Fibroblast of gingiva (primary cell): ENCODE data around the gene GAGE10.

Experiments
- DNase-seq: peaks from one replicate; pipeline ENCODE4 v3.0.0-alpha.2; 2011; ENCODE audit warnings: low read depth

GAGE10 gene, protein sequence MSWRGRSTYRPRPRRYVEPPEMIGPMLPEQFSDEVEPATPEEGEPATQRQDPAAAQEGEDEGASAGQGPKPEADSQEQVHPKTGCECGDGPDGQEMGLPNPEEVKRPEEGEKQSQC

DNA sequence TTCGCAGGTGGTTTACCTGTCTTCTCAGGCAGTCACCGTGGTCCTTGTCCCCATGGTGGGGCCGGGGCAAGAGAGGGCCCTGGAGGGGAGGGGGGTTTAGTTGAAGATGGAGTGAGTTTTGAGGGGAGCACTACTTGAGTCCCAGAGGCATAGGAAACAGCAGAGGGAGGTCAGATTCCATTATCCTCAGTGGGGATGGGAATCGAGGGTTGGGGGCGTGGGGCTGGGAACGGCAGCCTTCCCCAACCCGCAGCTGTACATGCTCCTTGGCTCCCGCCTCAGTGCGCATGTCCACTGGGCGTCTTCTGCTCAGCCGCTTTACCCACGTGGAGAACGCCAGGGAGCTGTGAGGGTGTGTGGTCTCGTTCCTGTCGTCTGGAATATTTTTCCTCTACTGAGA, at the start of gene GAGE10:
GAGE10 (plus strand) TSS at position 301 of the 400 bp plus-strand sequence. CDS start 1,214 bp downstream, outside the sequence.
- no peak for DNase-seq

GRCh38 chrX:49254639-49255038, 48.8 kb upstream of the GAGE10 start:
- no peak for DNase-seq

GRCh38 chrX:49256268-49256995, 47.0 kb upstream of the GAGE10 start:
- DNase-seq = no peak

- no peak for DNase-seq
Observed at GRCh38 chrX:49257074-49257790, 46.2 kb upstream of the GAGE10 start.

DNA sequence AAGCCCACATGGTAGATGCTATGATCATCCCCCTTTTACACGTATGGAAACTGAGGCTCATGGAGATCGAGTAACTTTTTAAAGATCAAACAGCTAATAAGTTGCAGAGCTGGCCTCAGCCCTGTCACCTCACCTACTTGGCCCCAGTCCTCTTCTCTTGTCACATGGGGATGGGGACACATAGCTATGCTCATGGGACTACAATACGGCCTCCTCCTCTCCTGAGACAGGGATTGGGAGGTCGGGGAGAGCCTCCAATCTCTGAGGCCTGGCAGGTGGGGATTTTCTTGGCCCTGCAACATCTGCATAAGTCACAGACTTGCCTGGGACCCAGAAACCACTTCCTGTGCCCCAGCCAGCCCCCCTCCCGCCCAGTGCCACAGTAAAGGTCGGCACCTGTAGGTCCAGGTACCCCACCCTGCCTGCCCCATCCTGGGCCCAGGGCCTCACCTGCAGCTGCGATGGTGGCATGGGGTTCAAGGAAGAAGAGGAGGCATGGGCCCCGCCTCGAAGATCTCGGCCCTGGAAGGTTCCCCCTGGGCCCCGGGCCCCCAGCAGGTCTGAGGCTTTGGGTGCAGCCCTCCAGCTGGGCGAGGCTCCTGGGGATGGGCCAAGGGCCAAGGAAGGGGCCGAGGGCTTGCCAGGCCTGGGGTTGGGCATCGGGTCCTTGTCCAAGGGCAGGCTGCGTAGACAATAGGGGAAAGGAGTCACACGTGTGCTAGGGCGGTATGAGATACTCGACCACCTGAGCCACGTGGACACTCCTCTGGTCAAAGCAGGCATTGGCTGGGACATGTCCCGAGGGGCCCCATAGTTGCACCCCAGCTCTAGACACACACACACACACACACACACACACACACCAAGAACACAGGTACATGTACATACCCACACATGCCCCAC, 45.3 kb upstream of the GAGE10 start:
- DNase-seq = no peak

DNA sequence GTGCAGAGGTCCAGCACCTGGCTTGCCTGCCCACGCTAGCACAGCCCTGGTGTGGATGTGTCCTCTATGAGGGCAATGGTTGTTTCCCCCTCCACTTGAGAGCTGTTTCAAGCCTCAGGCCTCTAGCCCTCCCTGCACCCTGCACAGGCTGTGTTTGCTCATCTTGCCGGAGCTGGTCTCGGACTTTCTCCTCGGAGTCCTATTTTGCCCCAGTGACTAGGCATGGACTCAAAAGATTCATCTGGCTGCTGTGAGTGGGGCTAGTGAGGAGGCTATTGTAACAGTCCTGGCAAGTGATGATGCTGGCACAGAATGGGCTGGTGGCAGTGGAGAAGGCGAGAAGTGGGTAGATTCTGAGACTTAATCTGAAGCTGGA, 44.7 kb upstream of the GAGE10 start:
- no peak for DNase-seq

GRCh38 chrX:49260221-49260985, 43.0 kb upstream of the GAGE10 start:
- no peak for DNase-seq

DNA sequence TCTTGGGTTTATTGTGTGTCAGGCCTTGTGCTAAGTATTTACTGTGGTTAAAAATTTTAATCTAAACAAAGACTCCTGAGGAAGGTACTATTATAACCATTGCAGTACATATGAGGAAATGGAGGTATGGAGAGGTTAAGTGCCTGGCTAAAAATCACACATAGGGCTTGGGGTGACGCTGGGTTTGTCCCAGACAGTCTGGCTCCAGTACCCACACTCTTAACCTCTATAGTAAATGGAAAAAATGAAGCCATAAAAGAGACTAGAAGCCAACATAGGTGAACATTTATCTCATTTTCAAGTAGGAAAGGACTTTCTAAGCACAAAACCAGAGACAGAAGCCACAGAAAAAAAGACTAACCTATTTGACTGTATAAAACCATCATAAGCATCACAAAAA, 40.8 kb upstream of the GAGE10 start:
- DNase-seq = no peak

- no peak for DNase-seq
Observed at GRCh38 chrX:49263631-49264030, 39.8 kb upstream of the GAGE10 start.

GRCh38 chrX:49264460-49264859, 39.0 kb upstream of the GAGE10 start, which contains the start of gene FOXP3:
TSS of gene FOXP3 (minus strand) at chrX:49264710. CDS start at chrX:49258505, 6,205 bp downstream.
- no peak for DNase-seq

DNA sequence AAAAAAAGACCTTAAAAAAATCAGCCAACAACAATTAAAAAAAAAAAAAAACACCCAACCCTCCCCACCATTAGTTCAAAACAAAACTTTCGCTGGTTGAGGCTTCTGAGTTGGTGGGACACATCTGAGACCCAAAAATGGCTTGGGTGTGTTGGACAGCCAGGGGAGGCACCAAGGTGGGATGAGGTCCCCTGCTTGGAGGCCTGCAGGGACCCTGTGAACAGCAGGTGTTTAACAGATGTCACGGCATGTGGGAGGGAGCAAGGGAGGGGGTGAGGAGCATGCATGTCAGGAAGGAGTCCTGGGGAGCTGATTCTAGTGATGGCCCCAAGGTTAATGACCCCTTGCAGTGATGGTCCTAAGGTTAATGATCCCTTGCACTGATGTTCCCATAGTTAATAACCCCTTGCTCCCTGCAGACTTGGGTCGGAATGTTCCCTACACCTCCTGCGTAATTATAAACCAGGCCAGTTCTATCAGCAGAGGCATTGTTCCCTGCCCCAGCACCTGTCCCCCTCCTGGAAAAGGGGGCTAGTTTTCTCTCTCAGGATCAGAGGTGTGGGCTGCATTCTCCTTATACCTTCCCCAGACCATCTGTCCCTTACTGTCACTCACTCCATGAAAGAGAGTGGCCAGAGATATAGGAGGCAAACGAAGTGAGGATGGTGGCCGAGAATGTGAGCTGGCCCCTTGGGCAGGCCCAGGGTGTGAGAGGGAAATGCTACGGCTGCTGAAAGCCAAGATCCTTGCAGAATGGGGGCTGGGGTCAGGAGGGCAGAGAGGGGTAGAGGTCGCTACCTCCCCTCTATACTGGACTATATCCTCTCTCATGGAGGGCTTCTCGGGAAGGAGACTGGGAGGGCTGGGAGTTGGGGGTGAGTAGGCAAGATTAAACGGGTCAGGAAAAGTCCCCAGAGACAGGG, 36.7 kb upstream of the GAGE10 start:
- no peak for DNase-seq

- no peak for DNase-seq
Observed at GRCh38 chrX:49268702-49269009, 34.8 kb upstream of the GAGE10 start.

DNA sequence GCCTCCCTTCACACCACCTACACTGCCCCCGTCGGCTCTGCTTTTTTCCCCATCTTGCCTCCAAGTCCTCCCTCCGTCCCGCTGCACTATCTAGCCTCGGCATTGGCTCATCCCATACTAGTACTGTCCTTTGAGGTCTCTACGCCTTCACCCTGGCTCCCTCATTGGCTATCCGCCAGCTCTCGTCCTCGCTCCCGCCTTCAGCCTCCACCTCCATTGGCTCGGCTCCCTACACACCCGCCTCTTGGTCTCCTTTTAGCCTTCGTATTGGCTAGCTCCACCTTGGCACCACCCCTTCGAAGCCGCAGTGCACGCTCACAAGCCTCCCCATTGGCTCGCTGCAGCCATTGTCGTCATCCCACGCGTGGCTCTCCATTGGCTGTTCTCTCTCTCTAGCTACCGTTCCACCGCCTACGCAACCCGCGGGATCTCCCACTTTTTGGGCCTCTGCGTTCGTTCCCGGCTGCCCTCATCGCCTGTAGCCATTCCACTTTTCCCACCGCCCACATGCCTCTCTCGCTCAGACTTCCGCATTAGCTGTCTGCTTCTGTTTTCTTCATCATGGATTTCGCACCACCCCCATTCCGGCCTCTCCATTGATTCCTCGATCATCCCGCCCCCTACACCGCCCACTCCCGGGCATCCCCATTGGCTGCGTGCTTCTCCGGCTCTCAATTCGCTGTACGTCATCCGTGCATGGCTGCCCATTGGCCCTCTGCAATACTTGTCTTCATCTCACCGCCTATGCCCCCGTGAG, 34.3 kb upstream of the GAGE10 start:
- DNase-seq = peak; percentile 98

GRCh38 chrX:49269767-49270248, 33.6 kb upstream of the GAGE10 start, which contains the start of gene PPP1R3F:
TSS of gene PPP1R3F (plus strand) at chrX:49269793. CDS start at chrX:49269870, 77 bp downstream.
- no peak for DNase-seq

DNA sequence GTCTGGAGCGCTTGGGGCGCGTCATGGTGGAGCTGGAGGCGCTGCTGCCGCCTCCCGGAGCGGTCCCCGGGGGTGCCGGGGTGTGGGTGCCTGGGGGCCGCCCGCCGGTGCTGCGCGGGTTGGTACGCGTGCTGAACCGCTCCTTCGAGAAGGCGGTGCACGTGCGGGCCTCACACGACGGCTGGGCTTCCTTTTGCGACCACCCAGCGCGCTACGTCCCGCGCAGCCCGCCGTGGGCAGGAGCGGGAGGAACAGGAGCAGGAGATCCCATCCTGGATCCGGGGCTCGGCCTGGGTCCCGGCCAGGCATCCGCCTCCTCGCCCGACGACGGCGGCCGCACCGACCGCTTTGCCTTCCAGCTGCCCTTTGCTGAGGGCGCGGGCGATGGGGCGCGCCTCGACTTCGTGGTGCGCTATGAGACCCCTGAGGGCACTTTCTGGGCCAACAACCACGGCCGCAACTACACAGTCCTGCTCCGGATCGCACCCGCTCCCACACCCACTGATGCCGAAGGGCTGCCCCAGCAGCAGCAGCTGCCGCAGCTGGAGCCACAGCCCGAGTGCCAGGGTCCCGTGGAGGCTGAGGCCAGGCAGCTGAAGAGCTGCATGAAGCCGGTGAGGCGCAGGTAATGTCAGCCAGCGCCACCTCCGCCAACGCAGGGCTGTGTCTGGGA, 33.1 kb upstream of the GAGE10 start:
- no peak for DNase-seq

GRCh38 chrX:49271341-49271740, 32.1 kb upstream of the GAGE10 start:
- no peak for DNase-seq

DNA sequence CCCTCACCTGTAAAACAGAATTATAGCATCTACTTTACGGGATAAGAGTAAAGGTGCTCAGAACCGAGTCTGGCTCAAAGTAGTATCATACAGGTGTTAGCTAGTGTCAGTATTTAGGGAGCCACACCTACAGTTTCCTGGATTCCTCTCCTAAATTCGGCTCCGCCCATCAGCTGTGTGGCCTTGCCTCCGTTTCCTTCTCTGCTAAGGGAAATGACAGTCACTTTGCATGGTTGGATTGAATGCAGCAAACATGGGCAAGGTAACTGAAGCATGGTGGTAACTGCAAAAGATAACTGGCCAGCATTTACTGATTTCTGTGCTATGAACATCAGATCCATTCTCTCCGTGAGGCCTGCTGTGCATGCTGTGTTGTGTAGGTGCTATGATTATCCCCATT, 31.0 kb upstream of the GAGE10 start:
- no peak for DNase-seq

DNA sequence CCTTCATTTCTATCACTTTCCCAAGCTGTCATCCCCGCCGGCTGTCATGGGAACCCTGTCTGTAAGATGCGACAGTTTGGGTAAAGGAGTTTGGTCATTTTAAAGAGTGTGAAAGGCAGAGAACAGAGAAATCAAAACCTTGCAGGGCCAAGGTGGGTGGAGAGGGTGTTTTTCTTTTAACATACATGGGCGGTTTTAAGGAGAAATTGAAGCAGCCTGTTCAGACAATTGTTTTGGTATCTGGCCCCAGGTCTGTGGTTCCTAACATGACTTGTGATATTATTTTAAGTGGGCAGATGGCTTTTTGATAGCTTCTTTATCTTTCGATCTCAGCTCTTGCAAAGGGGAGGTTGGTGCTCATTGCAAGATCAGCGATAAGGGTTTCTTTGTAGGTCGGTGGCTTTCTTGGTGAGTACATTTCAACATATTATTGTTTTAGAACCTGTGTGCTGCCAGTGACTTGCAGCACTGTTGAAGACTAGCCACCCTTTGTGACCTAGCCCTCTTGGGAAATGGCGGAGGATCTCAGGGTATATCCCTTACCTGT, 30.2 kb upstream of the GAGE10 start:
- no peak for DNase-seq

- no peak for DNase-seq
Observed at GRCh38 chrX:49276207-49276606, 27.2 kb upstream of the GAGE10 start.
